ENCODE data around the gene PNLIPRP2.
A peak's percentile ranks its signal among the peaks of the same experiment; 100 is the strongest.

Gene PNLIPRP2

GRCh38 chr10:116679351-116679750, 58.6 kb downstream of the PNLIPRP2 start:
- DNase-seq (ENCODE audit: low read depth, low spot score) = no peak

DNA sequence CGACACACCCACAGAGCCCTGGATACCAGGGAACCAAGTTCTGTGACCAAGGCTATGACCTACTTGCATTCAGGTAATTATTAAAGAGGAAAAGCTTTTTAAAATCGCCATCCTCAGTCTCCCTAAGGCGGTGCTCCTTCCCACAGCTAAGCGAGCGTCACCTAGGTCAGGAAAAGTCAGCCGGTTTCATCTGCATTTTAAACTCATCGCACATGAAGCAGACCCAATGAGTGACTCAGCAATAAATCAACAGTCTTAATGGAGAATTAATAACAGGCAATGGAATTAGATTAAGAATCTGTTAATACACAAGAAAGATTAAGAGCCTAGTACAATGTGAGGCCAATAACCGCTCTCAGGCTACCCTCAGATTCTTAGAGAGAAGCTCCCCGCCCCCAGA, 62.4 kb downstream of the PNLIPRP2 start:
- no peak for DNase-seq (ENCODE audit: low read depth, low spot score)

DNA sequence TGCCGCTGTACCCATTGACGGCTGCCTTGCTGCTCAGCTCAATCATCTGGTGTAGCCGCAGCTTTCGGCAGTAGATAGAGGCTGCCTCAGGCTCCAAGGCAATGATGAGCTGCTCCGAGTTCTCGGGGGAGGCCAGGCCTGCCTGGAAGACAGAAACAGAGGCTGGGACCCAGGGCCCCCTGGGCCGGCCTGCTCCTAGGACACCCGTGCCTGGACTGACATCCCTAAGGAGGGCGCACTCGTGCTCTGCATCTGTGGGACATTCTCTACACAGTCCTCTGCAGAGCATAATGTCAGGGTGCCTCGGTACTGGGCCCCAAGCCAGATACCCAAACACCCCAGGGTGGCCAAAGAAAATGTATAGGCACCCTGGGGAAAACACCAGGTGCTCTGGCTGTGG, 63.1 kb downstream of the PNLIPRP2 start:
- DNase-seq (ENCODE audit: low read depth, low spot score) = no peak

GRCh38 chr10:116684781-116685180, 64.0 kb downstream of the PNLIPRP2 start:
- DNase-seq (ENCODE audit: low read depth, low spot score) = no peak

DNA sequence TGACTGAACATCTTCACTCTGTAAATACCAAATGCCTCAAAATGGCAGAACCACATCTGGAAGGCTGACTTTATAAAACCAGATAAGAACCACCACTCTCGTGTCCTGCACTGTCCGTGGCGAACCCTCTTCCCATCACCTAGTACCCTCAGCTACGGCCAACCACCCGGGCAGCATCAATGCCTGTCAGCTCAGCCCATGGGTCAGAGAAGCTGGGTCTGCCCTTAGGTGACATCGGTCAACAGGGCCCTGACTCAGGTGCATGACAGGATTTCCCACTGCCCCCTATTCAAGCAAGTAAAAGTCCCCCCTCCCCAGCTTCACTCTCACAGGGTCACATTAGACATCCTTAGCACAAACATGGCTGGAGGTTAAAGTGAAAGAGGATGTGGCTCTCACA, 65.1 kb downstream of the PNLIPRP2 start:
- DNase-seq (ENCODE audit: low read depth, low spot score) = no peak

GRCh38 chr10:116686632-116687031, 65.9 kb downstream of the PNLIPRP2 start:
- no peak for DNase-seq (ENCODE audit: low read depth, low spot score)

DNA sequence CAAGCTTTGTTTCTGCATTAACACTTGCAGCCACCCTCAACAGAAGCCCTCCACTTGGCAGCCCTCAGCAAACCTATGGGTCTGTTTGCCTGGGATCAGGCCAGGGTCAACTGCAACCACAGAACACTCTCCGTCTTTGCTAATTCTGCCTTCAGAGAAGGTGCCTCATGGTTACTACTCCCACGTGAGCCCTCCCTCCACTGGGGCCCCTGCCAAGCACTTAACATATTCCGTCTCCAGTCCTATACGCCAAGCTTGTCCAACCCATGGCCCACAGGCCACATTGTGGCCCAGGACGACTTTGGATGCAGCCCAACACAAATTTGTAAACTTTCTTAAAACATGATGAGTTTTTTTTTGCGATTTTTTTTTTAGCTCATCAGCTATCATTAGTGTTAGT, 66.9 kb downstream of the PNLIPRP2 start:
- no peak for DNase-seq (ENCODE audit: low read depth, low spot score)

DNA sequence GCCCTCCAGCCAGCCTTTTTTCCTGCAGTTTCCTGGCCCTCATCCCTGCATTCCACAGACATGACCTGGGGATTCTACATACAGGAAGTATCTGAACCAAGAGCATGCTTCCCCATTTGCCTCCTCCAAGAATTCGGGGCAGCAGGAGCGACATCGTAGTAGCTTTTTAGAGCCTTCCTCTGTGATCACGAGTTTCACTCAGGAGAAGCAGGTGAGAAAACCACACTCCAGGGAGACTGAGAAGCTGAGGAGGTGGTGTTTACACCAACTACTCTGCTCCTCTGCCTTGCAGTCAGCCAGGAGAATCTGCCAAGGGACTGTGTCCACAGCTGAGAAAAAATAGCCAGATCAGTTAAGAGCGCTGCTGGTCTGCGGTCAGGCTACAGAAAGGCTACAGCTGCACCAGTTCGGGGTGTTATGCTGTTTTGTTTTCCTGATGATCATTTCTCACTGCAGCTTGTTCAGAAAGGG, 67.5 kb downstream of the PNLIPRP2 start:
- DNase-seq (ENCODE audit: low read depth, low spot score) = peak; percentile 52

DNA sequence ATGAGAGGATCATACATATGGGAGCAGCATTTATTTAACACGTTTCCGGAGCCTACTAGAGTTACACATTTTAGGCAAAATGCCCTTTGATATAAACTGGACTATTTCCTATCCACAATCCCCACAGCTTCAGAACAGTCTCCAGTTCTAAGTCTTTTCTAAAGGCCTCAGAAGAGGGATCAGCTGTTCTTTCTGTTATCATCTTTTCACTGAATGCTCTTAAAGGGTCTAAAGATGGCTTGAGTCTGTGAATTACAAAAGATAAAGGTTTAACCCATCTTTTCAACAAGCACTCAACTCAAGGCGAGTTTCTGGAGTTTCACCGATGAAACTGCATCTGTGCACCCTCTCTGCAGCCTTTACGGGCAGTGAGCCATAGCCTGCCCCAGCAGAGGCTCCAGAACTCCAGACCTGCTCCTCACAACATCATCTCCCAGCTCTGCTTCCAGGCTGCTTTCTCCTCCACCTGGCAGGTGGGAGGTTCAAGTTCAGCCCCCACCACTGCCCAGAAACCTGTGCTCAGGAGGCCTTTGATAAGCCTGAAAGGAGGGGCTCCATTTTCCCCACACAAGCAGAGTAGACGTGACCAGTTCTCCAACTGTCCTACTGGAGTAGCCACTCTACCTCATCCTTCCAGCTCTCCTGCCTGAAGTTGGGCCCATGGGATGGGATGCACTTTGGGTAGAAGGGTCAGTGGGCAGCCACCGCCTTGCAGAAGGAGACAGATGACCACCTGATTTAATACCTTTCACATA, 68.2 kb downstream of the PNLIPRP2 start:
- DNase-seq (ENCODE audit: low read depth, low spot score) = no peak

DNA sequence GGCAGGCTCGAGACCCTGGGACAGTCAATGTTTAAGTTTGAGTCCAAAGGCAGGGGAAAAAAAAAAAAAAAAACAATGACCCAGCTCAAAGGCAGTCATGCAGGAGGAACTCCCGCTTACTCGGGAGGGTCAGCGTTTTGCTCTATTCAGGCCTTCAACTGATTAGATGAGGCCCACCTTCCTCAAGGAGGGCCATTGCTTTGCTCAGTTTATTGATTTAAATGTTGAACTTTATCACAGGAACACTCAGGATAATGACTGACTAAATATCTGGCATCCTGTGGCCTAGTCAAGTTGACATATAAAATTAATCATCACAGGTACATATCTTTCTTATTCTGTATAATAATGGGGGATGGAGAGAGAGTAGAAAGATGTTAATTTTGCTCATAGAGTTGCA, 69.0 kb downstream of the PNLIPRP2 start:
- no peak for DNase-seq (ENCODE audit: low read depth, low spot score)

DNA sequence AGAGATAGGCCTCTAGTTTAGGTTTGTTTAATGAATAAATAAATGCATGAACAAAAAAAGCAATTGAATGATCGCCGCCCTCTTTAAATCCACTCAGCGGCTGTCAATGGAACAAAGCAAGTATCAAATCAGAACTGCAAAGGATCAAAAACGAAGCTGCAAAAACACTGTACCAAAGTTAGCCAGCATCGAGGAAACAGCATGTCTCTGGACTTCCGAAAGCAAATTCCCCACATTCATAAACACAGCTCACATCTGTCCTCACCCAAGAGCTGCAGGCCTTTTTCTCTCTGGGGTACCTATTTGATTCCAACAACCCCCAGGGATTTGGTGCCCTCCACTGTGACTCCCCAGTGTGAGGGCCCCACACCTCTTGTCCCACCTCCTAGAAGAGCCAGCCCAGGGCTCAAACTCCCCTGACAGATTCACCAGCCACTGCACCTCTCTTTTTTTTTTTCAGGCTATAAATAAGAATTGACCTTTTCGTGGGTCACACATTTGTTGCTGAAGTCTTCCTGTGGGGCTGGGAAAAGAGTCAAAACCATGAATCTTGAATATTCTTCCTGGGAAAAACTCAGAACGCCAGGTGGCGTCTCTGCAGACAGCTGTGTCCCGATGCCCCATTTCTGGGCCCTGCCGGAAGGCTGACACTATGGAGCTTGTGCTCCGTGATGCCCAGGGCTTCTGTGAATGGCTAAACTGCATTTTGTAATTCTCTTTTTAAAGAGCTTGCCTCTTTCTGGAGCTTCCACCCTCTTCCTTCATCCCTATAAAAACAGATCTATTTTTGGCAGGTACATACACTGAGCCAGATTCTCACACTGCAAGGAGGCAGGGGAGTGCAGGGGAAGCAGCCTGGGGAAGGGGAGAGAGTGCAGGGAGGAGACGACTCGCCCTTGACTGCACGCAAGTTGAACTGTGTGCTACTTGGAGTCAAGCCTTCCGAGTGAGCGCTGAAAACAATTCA, 69.9 kb downstream of the PNLIPRP2 start:
- peak; percentile 51 for DNase-seq (ENCODE audit: low read depth, low spot score)

DNA sequence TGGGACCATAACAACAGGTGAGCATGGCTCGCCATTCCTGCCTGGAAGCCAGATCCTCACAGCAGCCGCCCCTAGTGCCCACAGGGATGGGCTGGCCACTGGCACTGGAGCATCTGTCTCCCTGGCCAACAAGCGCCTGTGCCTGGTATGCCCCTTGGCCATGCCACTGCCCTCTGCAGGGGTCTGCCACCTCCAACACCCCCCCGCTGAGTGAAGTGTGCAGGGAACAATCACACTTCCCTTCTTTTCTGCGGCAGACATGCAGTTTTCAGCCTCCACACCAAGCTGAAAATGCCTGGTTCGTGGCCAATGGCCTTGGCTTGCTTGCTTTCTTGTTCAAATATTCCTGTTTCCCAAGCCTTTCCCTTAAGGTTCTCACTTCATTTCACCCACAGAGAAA, 70.9 kb downstream of the PNLIPRP2 start:
- DNase-seq (ENCODE audit: low read depth, low spot score) = peak; percentile 42

DNA sequence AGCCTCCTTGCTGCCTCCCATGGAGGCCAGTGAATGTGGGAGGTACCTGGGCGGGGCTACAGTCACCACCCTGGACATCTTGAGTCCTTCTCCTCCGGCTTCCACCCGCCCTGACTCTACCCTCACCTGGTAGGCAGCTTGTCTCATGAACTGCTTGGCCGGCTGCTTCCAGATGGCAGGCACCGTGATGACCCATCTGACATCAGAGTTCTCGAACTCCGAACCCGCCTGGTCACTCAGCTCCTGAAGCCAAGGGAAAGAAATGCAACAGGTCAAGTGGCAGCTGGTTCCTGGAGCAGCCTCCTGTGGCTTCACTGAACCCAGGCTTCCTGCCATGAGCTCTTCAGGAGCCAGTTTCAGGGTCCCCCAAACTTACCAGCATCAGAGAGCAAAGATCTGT, 71.5 kb downstream of the PNLIPRP2 start:
- DNase-seq (ENCODE audit: low read depth, low spot score) = no peak

DNA sequence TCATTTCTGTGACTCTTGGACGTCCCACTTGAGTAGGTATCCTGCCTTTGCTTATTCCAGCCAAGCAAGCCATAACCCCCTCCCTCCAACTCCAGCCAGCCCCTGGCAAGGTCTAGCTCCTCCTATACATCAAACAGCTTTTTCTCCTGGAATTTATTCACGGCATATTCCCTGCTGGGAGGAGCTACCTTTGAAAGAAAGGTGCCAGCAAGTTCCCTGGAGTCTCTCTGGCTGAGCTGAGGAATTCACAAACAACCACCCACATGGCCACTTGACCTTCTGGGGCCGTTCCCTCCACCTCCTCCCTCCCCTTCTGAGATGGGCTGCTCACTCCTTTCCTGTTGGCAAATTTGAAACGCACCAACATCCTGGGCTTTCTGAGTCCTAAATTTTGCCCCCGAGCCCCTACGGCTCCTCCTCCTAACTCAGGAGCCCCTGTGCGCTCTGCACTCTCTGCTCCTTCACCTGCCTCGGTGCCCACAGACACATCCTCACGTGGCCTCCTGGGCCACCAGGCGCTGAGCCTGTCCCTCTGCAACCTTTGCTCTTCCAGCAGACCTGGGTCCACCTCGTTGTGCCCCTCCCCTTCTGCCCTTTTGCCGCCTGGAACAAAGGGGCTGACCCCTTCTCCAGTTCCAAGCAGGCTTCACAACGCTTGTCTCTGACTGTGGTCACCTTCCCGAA, 73.6 kb downstream of the PNLIPRP2 start:
- peak; percentile 40 for DNase-seq (ENCODE audit: low read depth, low spot score)

Data from astrocyte of the hippocampus (primary cell).